Heart left ventricle (tissue), 16 donors: ENCODE measurements around the gene THADA. TPM values are rescaled to one million over a fixed set of nuclear protein-coding genes. Genes with fewer than 3 reads are reported as not detected.
"Not testable (repeated sequence)": the region's sequence is repeated elsewhere in the genome, so short reads cannot be mapped to it uniquely, and the experiment has no call there.

Experiments
- ATAC-seq, 4 donors: fragments of 200-7000 bp; cut with Tn5 transposase; one replicate each; pipeline ENCODE4 v1.9.1; 2020 to 2022; ENCODE audit warnings: moderate library complexity in 4 of 4, mild to moderate bottlenecking in 3 of 4, moderate number of reproducible peaks in 1 of 4
- DNase-seq, 5 donors: peaks; one replicate each; pipeline ENCODE4 v3.0.0-alpha.2; 2020
- H3K27ac ChIP-seq, 12 donors: fragments of 200-600 bp; sonication (generic) in 4 of 12; one replicate each; pipeline versions ENCODE4 v1.5.0 to v1.8.0; 2016 to 2022; ENCODE audit warnings: mild to moderate bottlenecking in 2 of 12
- H3K27me3 ChIP-seq, 9 donors: fragments of 200-600 bp; sonication (generic) in 2 of 9; one replicate each; pipeline versions ENCODE4 v1.5.1 to v1.8.0; 2016 to 2022; ENCODE audit warnings: mild to moderate bottlenecking in 3 of 9
- H3K36me3 ChIP-seq, 9 donors: fragments of 200-600 bp; sonication (generic) in 2 of 9; one replicate each; pipeline versions ENCODE4 v1.5.0 to v1.8.0; 2018 to 2022; ENCODE audit warnings: mild to moderate bottlenecking in 2 of 9
- H3K4me1 ChIP-seq, 12 donors: fragments of 200-600 bp; sonication (generic) in 4 of 12; one replicate each; pipeline versions ENCODE4 v1.5.0 to v1.8.0; 2016 to 2022; ENCODE audit warnings: mild to moderate bottlenecking in 3 of 12
- H3K4me3 ChIP-seq, 12 donors: fragments of 200-600 bp; sonication (generic) in 4 of 12; one replicate each; pipeline versions ENCODE4 v1.5.0 to v1.8.0; 2017 to 2022; ENCODE audit warnings: mild to moderate bottlenecking in 9 of 12, moderate library complexity in 4 of 12
- H3K9me3 ChIP-seq, 12 donors: fragments of 200-600 bp; sonication (generic) in 4 of 12; one replicate each; pipeline versions ENCODE4 v1.5.0 to v1.8.0; 2016 to 2022; ENCODE audit warnings: mild to moderate bottlenecking in 1 of 12
- POLR2A ChIP-seq, 2 donors: fragments of 450-650 bp; IDR thresholded peaks; one replicate each; pipeline ENCODE4 v1.6.1; 2017; ENCODE audit warnings: antibody characterized with exemption in 2 of 2, mild to moderate bottlenecking in 2 of 2, moderate library complexity in 2 of 2
- WGBS, 4 donors: extraction: QIAGEN DNeasy Blood & Tissue Kit in 2 of 4; methylation state at CpG; one replicate each; pipeline versions ENCODE4 v1.1.5 to v1.1.7; 2013 to 2018; 5-methylcytosine and 5-hydroxymethylcytosine counted together
- intact Hi-C, 10 donors: fragments of 100-400 bp; cut with DNase I; formaldehyde crosslinking; loops; one replicate each; pipeline versions ENCODE4 v1.11.1 to v1.14.2; 2022
- polyA plus RNA-seq, 2 donors: library from polyadenylated mRNA; stranded (reverse); fragments of 200-250 nt; gene quantifications; one replicate each; pipeline ENCODE4 v1.2.3, GENCODE V29; 2013
- total RNA-seq, 9 donors: library from RNA; depleted of rRNA in 2 of 9; stranded (reverse); fragments of >200 nt in 2 of 9; fragmentation: NEBNext Ultra II Directional in 3 of 9; extraction: Animal tissue kit (Norgen Biotek cat#: 25700) in 3 of 9; gene quantifications; one replicate each; pipeline versions ENCODE4 v1.1.0 to v1.2.4, GENCODE V29; 2016 to 2023
- TF ChIP-seq, protein P1 (sequence below), 12 donors: fragments of 200-600 bp; sonication (generic) in 4 of 12; IDR thresholded peaks; one replicate each; pipeline versions ENCODE4 v1.5.0 to v1.8.0; 2018 to 2022; ENCODE audit warnings: antibody characterized with exemption in 12 of 12, mild to moderate bottlenecking in 5 of 12
- donor health status: ischemic (EF 13 %, LVEDD 7.1; RV severe dilation, severe dysfunction).
- donor health status: healthy with polysubstance abuse.
- donor health status: DM: no; HTN: yes; CAD: no.
- donor health status: DM: no; HTN: no; CAD: no.
- donor health status: ischemic (EF 25% LVEDD 6.9; RV normal size, moderate dysfunction).
- donor health status: ischemic (EF 25% LVEDD 5.7; RV mildly dilated, moderate dysfunction).
- donor health status: healthy.
- donor health status: DM: yes; HTN: yes; CAD: no.
- donor health status: ischemic (EF 35%, LVEDD 5.7; RV mildly dilated, moderate dysfunction).
- donor health status: nonischemic (EF 11% LVEDD 7.7; RV severe dilation, severe dysfunction).
- donor health status: DM: yes; HTN: yes; CAD: no.
- donor health status: PGD.
- donor health status: ischemic (EF 29% LVEDD 5.4; RV normal size, mild dysfunction).
- donor health status: nonischemic (EF 23%, LVEDD 6.1; RV moderate dilation, normal function).

Gene THADA
- total and polyA plus RNA-seq, 11 donors: 6.8 to 21.4 (median 13.0) TPM

DNA sequence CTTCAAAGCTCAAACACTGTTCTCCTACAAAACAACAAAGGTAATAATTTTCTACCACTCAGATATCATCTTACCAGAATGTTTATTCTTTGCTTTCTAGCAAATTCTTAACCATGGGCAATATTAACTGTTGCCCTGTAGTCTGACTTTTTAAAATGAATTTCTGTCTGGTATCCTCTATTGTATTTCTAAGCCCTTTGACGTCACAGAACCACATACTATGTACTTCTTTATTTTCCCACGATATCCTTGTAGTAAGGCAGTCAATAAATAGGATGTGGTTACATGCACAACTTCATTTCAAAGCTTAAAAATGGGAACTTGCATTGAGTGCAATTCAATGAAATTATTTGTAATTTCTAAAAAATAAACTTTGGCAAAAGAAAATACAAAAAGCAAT, 58.7 kb downstream of the THADA start:
- Histone ChIP-seq H3K27me3 (no peaks in the 10 kb centered on the region), H3K27ac (peak overlapping the region in 1 of 12 donors; percentile 9), H3K36me3 (peaks cover 0 to 35% (median 6%) of the 10 kb centered on the region in 9 donors), H3K4me1 (peaks cover 0 to 37% (median 2%) of the 10 kb centered on the region in 12 donors), H3K9me3 (no peaks in the 10 kb centered on the region), H3K4me3 (no peak overlapping the region)
- intact Hi-C loops: loop anchor here in 2 of 10 donors (5.0 to 10.0 kb wide), 2 partner anchors 305 to 592 kb away; no protein-coding TSS in a partner anchor
- DNase-seq (no peak), ATAC-seq (no peak)
- WGBS, 4 donors: 81 to 94% (median 90%) methylated on average over 2 of the region's 2 CpGs
- TF ChIP-seq, protein P1, sequence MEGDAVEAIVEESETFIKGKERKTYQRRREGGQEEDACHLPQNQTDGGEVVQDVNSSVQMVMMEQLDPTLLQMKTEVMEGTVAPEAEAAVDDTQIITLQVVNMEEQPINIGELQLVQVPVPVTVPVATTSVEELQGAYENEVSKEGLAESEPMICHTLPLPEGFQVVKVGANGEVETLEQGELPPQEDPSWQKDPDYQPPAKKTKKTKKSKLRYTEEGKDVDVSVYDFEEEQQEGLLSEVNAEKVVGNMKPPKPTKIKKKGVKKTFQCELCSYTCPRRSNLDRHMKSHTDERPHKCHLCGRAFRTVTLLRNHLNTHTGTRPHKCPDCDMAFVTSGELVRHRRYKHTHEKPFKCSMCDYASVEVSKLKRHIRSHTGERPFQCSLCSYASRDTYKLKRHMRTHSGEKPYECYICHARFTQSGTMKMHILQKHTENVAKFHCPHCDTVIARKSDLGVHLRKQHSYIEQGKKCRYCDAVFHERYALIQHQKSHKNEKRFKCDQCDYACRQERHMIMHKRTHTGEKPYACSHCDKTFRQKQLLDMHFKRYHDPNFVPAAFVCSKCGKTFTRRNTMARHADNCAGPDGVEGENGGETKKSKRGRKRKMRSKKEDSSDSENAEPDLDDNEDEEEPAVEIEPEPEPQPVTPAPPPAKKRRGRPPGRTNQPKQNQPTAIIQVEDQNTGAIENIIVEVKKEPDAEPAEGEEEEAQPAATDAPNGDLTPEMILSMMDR (IDR thresholded peaks at IDR 0.05): no peak
- TF ChIP-seq POLR2A (IDR thresholded peaks at IDR 0.05): no peak

DNA sequence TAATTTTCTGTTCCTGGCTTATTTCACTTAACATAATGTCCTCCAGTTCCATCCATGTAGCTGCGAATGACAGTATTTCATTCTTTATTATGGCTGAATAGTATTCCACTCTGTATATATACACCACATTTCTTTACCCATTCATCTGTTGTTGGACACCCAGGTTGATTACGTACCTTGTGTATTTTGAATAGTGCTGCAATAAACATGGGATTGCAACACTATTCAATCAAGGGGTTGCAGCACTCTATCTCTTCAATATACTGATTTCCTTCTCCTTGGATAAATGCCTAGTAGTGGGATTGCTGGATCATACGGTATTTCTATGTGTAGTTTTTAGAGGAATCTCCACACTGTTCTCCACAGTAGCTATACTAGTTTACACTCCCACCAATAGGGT, 61.3 kb downstream of the THADA start:
- TF ChIP-seq, protein P1 (IDR thresholded peaks at IDR 0.05): no peak
- no peak for TF ChIP-seq POLR2A (IDR thresholded peaks at IDR 0.05)
- intact Hi-C loops: loop anchor here in 1 of 10 donors (10.0 kb wide), 1 partner anchor 590 kb away; no protein-coding TSS in a partner anchor
- 93 to 97% (median 95%) methylated on average over 3 of the region's 3 CpGs for WGBS, 4 donors
- no peak overlapping the region for H3K27ac ChIP-seq
- H3K27me3 ChIP-seq: no peaks in the 10 kb centered on the region
- no peak for DNase-seq
- peaks cover 0 to 30% (median 2%) of the 10 kb centered on the region in 9 donors for H3K36me3 ChIP-seq
- ATAC-seq: no peak
- peaks cover 0 to 24% (median 0%) of the 10 kb centered on the region in 12 donors for H3K4me1 ChIP-seq
- no peaks in the 10 kb centered on the region for H3K9me3 ChIP-seq
- no peak overlapping the region for H3K4me3 ChIP-seq

DNA sequence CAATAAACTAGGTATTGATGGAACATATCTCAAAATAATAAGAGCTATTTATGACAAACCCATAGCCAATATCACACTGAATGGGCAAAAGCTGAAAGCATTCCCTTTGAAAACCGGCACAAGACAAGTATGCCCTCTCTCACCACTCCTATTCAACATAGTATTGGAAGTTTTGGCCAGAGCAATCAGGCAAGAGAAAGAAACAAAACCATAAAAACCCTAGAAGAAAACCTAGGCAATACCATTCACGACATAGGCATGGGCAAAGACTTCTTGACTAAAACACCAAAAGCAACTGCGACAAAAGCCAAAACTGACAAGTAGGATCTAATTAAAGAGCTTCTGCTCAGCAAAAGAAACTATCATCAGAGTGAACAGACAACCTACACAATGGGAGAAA, 63.3 kb downstream of the THADA start:
- not testable (repeated sequence) for H3K27me3 ChIP-seq, H3K9me3 ChIP-seq, ATAC-seq, H3K27ac ChIP-seq, DNase-seq, H3K4me1 ChIP-seq, H3K4me3 ChIP-seq
- 97 to 99% (median 98%) methylated on average over 3 of the region's 3 CpGs for WGBS, 4 donors
- intact Hi-C loops: loop anchor here in 1 of 10 donors (10.0 kb wide), 1 partner anchor 588 kb away; no protein-coding TSS in a partner anchor
- H3K36me3 ChIP-seq: peaks cover 0 to 12% (median 0%) of the 10 kb centered on the region in 9 donors

DNA sequence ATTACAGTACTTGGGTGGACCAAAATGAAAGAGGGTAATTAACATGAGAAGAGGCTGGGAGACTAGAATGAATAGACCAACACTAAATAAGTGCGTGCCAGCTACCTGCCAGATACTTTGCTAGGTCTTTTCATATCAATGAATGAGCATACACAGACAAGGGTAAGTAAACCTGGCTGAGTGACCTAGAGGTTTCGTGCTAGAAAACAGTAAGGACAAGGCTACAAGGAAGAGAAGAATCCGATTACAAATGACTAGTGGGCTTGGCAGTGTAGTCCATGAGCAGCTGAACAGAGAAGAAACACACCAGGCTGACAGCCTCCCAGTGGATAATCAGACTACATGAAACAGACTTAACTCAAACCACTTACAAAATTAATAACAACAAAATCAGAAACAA, 64.6 kb downstream of the THADA start:
- intact Hi-C loops: loop anchor here in 1 of 10 donors (10.0 kb wide), 1 partner anchor 586 kb away; no protein-coding TSS in a partner anchor
- no peaks in the 10 kb centered on the region for H3K9me3 ChIP-seq
- WGBS, 4 donors: 80 to 87% (median 82%) methylated on average over 3 of the region's 3 CpGs
- ATAC-seq: peak in 1 of 4 donors; percentile 39
- TF ChIP-seq, protein P1 (IDR thresholded peaks at IDR 0.05): no peak
- no peak for TF ChIP-seq POLR2A (IDR thresholded peaks at IDR 0.05)
- DNase-seq: no peak
- H3K27me3 ChIP-seq: no peaks in the 10 kb centered on the region
- no peak overlapping the region for H3K4me3 ChIP-seq
- H3K36me3 ChIP-seq: peaks cover 0 to 10% (median 0%) of the 10 kb centered on the region in 9 donors
- H3K4me1 ChIP-seq: peaks cover 0 to 15% (median 0%) of the 10 kb centered on the region in 12 donors
- no peak overlapping the region for H3K27ac ChIP-seq

DNA sequence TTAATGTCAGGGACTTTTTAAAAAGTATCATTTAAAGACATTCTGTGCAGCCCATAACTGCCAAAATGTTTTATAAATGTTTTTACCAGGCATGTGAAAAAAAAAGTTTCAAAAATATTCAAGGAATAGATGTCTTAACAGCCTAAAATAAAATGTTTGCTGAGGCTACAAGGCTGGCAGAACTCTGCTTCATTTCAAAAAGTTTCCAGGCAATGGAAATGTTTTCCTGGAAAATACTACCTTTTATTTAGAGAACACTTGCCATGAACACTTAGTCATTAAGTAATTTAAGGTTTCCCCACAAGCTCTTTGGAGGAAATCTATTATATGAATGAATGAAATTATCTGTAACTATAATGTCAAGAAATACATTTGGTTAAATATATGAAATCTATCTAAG, 68.8 kb downstream of the THADA start:
- no peak for TF ChIP-seq POLR2A (IDR thresholded peaks at IDR 0.05)
- TF ChIP-seq, protein P1 (IDR thresholded peaks at IDR 0.05): no peak
- H3K36me3 ChIP-seq: peaks cover 0 to 13% (median 0%) of the 10 kb centered on the region in 9 donors
- H3K4me1 ChIP-seq: peaks cover 0 to 27% (median 0%) of the 10 kb centered on the region in 12 donors
- no peak overlapping the region for H3K4me3 ChIP-seq
- DNase-seq: no peak
- H3K27ac ChIP-seq: peak overlapping the region in 2 of 12 donors; percentile 10 to 55
- no peak for ATAC-seq
- H3K27me3 ChIP-seq: no peaks in the 10 kb centered on the region
- intact Hi-C loops: no loop called here
- peaks cover 0 to 11% (median 0%) of the 10 kb centered on the region in 12 donors for H3K9me3 ChIP-seq
